HFFc6 (cell line): ENCODE results near the gene DHRS4L2. TPM values are rescaled to one million over a fixed set of nuclear protein-coding genes. Genes with fewer than 3 reads are reported as not detected.
"Not testable (repeated sequence)": the region's sequence is repeated elsewhere in the genome, so short reads cannot be mapped to it uniquely, and the experiment has no call there.

Experiments
- DNase-seq: peaks from one replicate; pipeline ENCODE4 v3.0.0-alpha.2; 2018
- H3K27ac Mint-ChIP-seq: 2 replicates; pipeline ENCODE4 v1.8.0; 2020; ENCODE audit warnings: mild to moderate bottlenecking, mixed read lengths
- H3K27me3 Mint-ChIP-seq: 2 replicates; pipeline ENCODE4 v1.8.0; 2021; ENCODE audit warnings: mild to moderate bottlenecking, moderate library complexity, mixed read lengths; ENCODE audit not compliant: insufficient read depth
- H3K36me3 Mint-ChIP-seq: 2 replicates; pipeline ENCODE4 v1.8.0; 2021; ENCODE audit warnings: low read depth, mixed read lengths
- H3K4me1 Mint-ChIP-seq: 2 replicates; pipeline ENCODE4 v1.8.0; 2020; ENCODE audit warnings: low read depth, mixed read lengths
- H3K4me3 Mint-ChIP-seq: 2 replicates; pipeline ENCODE4 v1.8.0; 2020; ENCODE audit warnings: mild to moderate bottlenecking, moderate library complexity, mixed read lengths
- H3K9me3 Mint-ChIP-seq: 2 replicates; pipeline ENCODE4 v1.8.0; 2020; ENCODE audit warnings: mild to moderate bottlenecking, mixed read lengths
- CTCF ChIP-seq: fragments of 200-600 bp; sonication (generic); IDR thresholded peaks from 2 replicates; pipeline ENCODE4 v1.5.0; 2021; ENCODE audit warnings: antibody characterized with exemption, mild to moderate bottlenecking
- total RNA-seq, 6 experiments: library from RNA; stranded (reverse); fragmentation: NEBNext Ultra II Directional; extraction: Animal tissue kit (Norgen Biotek cat#: 25700); gene quantifications; 2 replicates in 1 of 6; 3 replicates in 5 of 6; pipeline ENCODE4 v1.2.3, GENCODE V29; 2021

DHRS4L2 gene
- total RNA-seq, 6 experiments from 2014 or later, result 18.8 to 25.4 (median 23.5) TPM

- Mint-ChIP-seq H3K4me1 (peaks cover 17% of the 10 kb centered on the region), H3K9me3 (peaks cover 26% of the 10 kb centered on the region), H3K27ac (no peak overlapping the region), H3K27me3 (peaks cover 10% of the 10 kb centered on the region), H3K4me3 (no peak overlapping the region), H3K36me3 (peaks cover 4% of the 10 kb centered on the region; the same call in 1 of the 2 replicates)
- peak; percentile 65 for DNase-seq
- no peak for TF ChIP-seq CTCF
Observed at GRCh38 chr14:24032727-24033418, 44.1 kb downstream of the DHRS4L2 start.

GRCh38 chr14:24035769-24036168, 47.0 kb downstream of the DHRS4L2 start:
- not testable (repeated sequence) for H3K36me3 Mint-ChIP-seq, DNase-seq
- Mint-ChIP-seq H3K27me3 (peaks cover 10% of the 10 kb centered on the region), H3K4me3 (peak overlapping the region; percentile 94), H3K27ac (peak overlapping the region; percentile 61), H3K4me1 (peaks cover 17% of the 10 kb centered on the region), H3K9me3 (peaks cover 24% of the 10 kb centered on the region)

- Mint-ChIP-seq H3K36me3 (peaks cover 4% of the 10 kb centered on the region; the same call in 1 of the 2 replicates), H3K9me3 (peaks cover 18% of the 10 kb centered on the region), H3K27ac (peak overlapping the region; percentile 88), H3K27me3 (peaks cover 11% of the 10 kb centered on the region), H3K4me1 (peaks cover 17% of the 10 kb centered on the region), H3K4me3 (peak overlapping the region; percentile 94)
- DNase-seq, result peak; percentile 54
- peak; percentile 82 for TF ChIP-seq CTCF
Observed at GRCh38 chr14:24036169-24036962, 47.6 kb downstream of the DHRS4L2 start.

- H3K36me3 Mint-ChIP-seq, DNase-seq: not testable (repeated sequence)
- peak overlapping the region; percentile 88 for H3K27ac Mint-ChIP-seq
- peak; percentile 2; the same call in 1 of the 2 replicates for TF ChIP-seq CTCF
- H3K4me3 Mint-ChIP-seq, result peak overlapping the region; percentile 94
- peaks cover 12% of the 10 kb centered on the region for H3K27me3 Mint-ChIP-seq
- H3K9me3 Mint-ChIP-seq, result peaks cover 11% of the 10 kb centered on the region
- H3K4me1 Mint-ChIP-seq, result peaks cover 17% of the 10 kb centered on the region
Observed at GRCh38 chr14:24036963-24037657, 48.4 kb downstream of the DHRS4L2 start.

GRCh38 chr14:24037658-24038037, 48.9 kb downstream of the DHRS4L2 start:
- no peak overlapping the region for H3K4me3 Mint-ChIP-seq
- no peak overlapping the region for H3K27ac Mint-ChIP-seq
- peaks cover 17% of the 10 kb centered on the region for H3K4me1 Mint-ChIP-seq
- TF ChIP-seq CTCF, result no peak
- peaks cover 17% of the 10 kb centered on the region for H3K27me3 Mint-ChIP-seq
- no peaks in the 10 kb centered on the region for H3K36me3 Mint-ChIP-seq
- DNase-seq, result no peak
- H3K9me3 Mint-ChIP-seq, result peaks cover 6% of the 10 kb centered on the region
